GM21447 (cell line): ENCODE results near the gene CD52.

ENCODE experiments used
- ATAC-seq: cut with Tn5 transposase; IDR thresholded peaks from one replicate; pipeline ENCODE4 v1.9.1; 2021; ENCODE audit not compliant: unreplicated experiment

Gene CD52

GRCh38 chr1:26353976-26354820, 36.4 kb downstream of the CD52 start, which contains the start of gene CRYBG2:
TSS of gene CRYBG2 (minus strand) at chr1:26354130. CDS start at chr1:26346657, 7,473 bp downstream.
- ATAC-seq = no peak

- no peak for ATAC-seq
These were observed 37.2 kb downstream of the CD52 start for GRCh38 chr1:26354972-26355371.

DNA sequence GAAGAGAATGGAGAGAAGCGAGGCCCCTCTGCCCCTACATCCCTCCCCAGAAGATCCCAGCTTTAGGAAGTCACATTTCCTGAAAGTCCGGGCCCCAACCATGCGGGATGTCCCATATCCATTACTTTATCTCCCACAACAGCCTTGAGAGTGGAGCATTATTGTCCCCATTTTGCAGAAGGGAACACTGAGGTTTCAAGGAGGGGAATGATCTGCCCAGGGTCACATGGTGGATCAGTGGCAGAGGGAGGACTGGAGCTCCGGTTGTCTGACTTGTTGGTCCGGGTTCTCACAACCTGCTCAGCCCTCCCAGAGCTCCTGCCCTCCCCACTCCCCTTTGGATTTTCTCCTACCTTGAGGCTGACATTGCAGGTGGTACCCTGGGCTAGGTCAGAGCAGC, 38.3 kb downstream of the CD52 start:
- no peak for ATAC-seq

- ATAC-seq = no peak
These were observed 39.4 kb downstream of the CD52 start for GRCh38 chr1:26357121-26357602.

- ATAC-seq = no peak
These were observed 40.9 kb downstream of the CD52 start for GRCh38 chr1:26358411-26359384.

DNA sequence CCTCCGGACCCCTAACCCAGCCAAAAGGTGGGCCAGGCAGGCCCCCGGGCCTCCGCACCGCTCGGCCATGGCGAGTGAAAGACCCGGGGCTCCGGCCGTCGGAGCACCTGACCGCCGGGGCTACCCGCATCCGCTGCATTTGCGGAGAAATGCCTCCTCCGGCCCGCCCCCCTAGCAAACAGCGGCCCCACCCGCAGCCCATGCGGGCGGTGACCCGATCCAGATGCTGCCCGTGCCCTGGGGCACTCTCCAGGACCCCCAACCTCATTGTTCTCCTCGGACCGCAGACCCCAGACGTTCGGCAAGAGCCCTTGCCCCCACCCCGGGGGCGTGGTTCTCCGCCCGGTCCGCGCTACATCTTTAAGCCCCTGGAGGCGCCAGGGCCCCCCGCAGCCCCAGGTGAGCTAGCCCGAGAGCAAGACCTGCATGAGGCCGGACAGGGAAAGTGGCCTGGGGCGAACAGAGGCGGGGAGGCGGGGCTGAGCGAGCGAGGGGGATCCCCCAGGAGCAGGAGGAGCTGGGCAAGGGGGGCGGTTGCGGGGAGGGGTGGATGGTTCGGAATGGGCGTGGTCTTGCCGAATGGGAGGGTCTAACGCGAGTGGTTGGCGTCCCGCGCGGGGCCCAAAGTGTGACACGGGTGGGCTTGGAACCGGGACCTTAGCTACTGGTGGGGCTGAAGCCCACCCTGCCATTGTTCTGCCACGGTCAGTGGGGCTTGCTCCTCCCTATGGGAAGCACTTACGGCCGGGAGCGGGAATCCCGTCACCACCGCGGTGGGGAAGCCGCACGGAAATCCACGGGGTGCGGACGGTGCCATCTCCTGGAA, 42.4 kb downstream of the CD52 start:
- ATAC-seq = no peak

DNA sequence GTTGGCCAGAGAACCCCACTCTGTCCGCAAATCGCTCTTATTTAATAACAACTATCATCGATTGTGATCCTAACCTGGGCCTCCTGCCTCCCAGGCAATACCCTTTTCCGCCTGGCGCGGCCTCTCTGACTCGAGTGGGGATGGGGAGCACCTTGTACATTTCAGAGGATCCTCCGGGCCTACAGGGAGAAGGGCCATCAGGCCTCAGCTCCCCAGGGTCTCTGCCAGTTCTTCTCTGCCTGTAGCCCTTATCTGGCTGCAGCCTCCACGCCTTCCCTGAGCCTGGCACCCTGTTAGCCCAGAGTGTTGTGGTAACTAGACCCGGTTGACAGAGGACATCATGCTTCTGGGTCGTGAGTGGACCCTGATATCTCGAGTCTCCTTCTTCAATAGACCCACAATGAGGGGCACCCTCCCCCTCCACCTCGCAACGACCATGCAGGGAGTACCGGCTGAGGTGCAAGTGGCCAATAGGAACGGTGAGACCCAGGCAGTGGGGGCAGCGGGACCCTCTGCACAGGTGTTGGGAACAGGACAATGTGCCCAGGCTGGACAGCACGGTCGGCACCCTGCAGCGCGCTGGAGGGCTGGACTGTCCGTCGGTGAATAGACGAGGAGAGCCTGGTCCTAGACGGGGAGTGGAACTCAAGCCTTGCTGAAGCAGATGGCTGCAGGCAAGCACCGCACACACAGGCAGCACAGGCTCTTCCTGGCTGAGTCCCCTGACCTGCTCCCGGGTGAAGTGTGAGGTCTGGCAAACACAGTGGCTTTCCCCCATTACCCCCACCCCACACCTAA, 43.2 kb downstream of the CD52 start:
- ATAC-seq = no peak

DNA sequence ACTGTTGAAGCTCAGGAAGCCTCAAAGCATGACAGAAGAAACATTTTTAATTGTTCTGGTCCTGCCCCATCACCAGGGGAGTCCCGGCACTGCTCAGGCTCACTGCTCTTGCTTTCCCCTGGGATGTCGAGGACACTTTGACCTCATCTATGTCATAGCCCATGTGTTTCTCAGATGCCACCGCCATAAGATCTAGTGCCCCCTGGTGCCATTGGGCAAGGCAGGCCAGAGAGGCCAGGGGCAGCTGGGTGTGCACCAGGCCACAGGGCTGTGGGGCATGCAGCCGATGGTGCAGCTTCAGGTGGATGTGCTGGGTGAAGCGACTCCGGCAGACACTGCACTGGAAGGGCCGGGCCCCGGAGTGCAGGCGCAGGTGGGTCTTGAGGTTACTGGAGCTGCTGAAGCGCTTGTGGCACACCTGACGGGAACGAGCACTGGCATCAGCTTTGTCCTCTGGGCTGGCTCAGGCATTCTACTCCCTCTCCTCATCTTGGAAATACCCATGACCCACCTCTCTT, 43.9 kb downstream of the CD52 start:
- ATAC-seq = no peak

GRCh38 chr1:26362331-26362730, 44.6 kb downstream of the CD52 start:
- ATAC-seq = no peak

GRCh38 chr1:26363549-26364448, 46.0 kb downstream of the CD52 start:
- no peak for ATAC-seq

GRCh38 chr1:26364956-26365355, 47.2 kb downstream of the CD52 start:
- ATAC-seq = no peak

- ATAC-seq = no peak
These were observed 49.7 kb downstream of the CD52 start for GRCh38 chr1:26367441-26367840.

DNA sequence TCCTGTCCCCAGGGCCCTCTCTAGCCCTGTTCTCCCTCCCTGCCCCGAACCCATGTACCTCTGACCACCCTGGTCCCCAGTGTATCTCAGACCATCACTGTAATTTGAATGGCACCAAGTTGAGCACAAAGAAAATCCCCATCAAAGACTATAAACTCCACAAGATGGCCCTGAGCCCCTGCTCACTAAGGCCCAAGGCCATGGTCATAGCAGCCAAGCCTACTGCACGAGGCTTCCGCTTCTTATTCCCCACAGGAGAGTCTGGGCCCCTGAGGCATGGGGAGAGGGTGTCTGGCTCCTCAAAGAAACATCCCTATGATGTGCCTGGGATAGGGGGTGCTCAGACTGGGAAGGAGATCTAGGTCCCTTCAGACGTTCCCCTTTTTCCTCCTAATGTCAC, 50.2 kb downstream of the CD52 start:
- no peak for ATAC-seq

- ATAC-seq = no peak
These were observed 50.7 kb downstream of the CD52 start for GRCh38 chr1:26368486-26368885.
